ENCODE data around the gene SMC4. TPM values are rescaled to one million over a fixed set of nuclear protein-coding genes. Genes with fewer than 3 reads are reported as not detected.

SMC4 gene
- total RNA-seq, 4 donors from 2014 or later: 34.3 to 123 (median 50.8) TPM

- Histone ChIP-seq H3K27ac (no peak overlapping the region), H3K9me3 (no peaks in the 10 kb centered on the region), H3K36me3 (no peaks in the 10 kb centered on the region), H3K27me3 (no peaks in the 10 kb centered on the region), H3K4me3 (no peak overlapping the region), H3K4me1 (no peaks in the 10 kb centered on the region)
- no peak for TF ChIP-seq POLR2A (IDR thresholded peaks at IDR 0.05)
- TF ChIP-seq, protein P1, sequence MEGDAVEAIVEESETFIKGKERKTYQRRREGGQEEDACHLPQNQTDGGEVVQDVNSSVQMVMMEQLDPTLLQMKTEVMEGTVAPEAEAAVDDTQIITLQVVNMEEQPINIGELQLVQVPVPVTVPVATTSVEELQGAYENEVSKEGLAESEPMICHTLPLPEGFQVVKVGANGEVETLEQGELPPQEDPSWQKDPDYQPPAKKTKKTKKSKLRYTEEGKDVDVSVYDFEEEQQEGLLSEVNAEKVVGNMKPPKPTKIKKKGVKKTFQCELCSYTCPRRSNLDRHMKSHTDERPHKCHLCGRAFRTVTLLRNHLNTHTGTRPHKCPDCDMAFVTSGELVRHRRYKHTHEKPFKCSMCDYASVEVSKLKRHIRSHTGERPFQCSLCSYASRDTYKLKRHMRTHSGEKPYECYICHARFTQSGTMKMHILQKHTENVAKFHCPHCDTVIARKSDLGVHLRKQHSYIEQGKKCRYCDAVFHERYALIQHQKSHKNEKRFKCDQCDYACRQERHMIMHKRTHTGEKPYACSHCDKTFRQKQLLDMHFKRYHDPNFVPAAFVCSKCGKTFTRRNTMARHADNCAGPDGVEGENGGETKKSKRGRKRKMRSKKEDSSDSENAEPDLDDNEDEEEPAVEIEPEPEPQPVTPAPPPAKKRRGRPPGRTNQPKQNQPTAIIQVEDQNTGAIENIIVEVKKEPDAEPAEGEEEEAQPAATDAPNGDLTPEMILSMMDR (IDR thresholded peaks at IDR 0.05): no peak
- DNase-seq: no peak
Measured at GRCh38 chr3:160440687-160441086, 41.2 kb downstream of the SMC4 start.

GRCh38 chr3:160444411-160444810 is 45.0 kb downstream of the SMC4 start:
- no peaks in the 10 kb centered on the region for H3K36me3 ChIP-seq
- H3K9me3 ChIP-seq: no peaks in the 10 kb centered on the region
- DNase-seq: no peak
- H3K27ac ChIP-seq: no peak overlapping the region
- TF ChIP-seq, protein P1 (IDR thresholded peaks at IDR 0.05): no peak
- TF ChIP-seq POLR2A (IDR thresholded peaks at IDR 0.05): no peak
- H3K4me1 ChIP-seq: peaks cover 0 to 7% (median 0%) of the 10 kb centered on the region in 4 donors
- H3K4me3 ChIP-seq: no peak overlapping the region
- H3K27me3 ChIP-seq: no peaks in the 10 kb centered on the region

DNA sequence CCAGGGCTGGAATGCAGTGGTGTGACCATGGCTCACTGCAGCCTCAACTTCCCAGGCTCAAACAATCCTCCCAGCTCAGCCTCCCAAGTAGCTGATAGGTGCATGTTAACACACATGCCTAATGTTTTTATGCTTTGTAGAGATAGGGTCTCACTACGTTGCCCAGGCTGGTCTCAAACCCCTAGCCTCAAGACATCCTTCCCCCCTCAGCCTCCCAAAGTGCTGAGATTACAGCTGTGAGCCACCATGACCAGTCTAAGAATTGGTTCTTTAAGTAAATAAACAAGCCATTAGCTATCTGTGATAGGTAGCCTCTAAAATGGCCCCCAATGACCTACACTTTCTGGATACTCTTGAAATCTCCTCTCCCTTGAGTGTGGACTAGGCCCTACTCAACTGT is 46.4 kb downstream of the SMC4 start:
- no peak for DNase-seq
- Histone ChIP-seq H3K4me3 (no peak overlapping the region), H3K4me1 (peaks cover 0 to 7% (median 0%) of the 10 kb centered on the region in 4 donors), H3K36me3 (no peaks in the 10 kb centered on the region), H3K27me3 (no peaks in the 10 kb centered on the region), H3K27ac (no peak overlapping the region), H3K9me3 (no peaks in the 10 kb centered on the region)
- TF ChIP-seq, protein P1 (IDR thresholded peaks at IDR 0.05): no peak
- no peak for TF ChIP-seq POLR2A (IDR thresholded peaks at IDR 0.05)

- no peak overlapping the region for H3K27ac ChIP-seq
- no peak for DNase-seq
- TF ChIP-seq POLR2A (IDR thresholded peaks at IDR 0.05): no peak
- TF ChIP-seq, protein P1 (IDR thresholded peaks at IDR 0.05): no peak
- H3K27me3 ChIP-seq: no peaks in the 10 kb centered on the region
- no peaks in the 10 kb centered on the region for H3K36me3 ChIP-seq
- no peaks in the 10 kb centered on the region for H3K9me3 ChIP-seq
- H3K4me3 ChIP-seq: no peak overlapping the region
- peaks cover 0 to 7% (median 0%) of the 10 kb centered on the region in 4 donors for H3K4me1 ChIP-seq
Measured at GRCh38 chr3:160446522-160447056, 47.1 kb downstream of the SMC4 start.

GRCh38 chr3:160447544-160447943 is 48.1 kb downstream of the SMC4 start:
- no peak overlapping the region for H3K4me3 ChIP-seq
- DNase-seq: no peak
- no peaks in the 10 kb centered on the region for H3K27me3 ChIP-seq
- H3K4me1 ChIP-seq: peaks cover 0 to 7% (median 0%) of the 10 kb centered on the region in 4 donors
- no peaks in the 10 kb centered on the region for H3K36me3 ChIP-seq
- no peaks in the 10 kb centered on the region for H3K9me3 ChIP-seq
- TF ChIP-seq POLR2A (IDR thresholded peaks at IDR 0.05): no peak
- TF ChIP-seq, protein P1 (IDR thresholded peaks at IDR 0.05): no peak
- H3K27ac ChIP-seq: no peak overlapping the region

All from Peyer's patch (tissue), 4 donors.